ENCODE results near the gene GNAT2. TPM values are rescaled to one million over a fixed set of nuclear protein-coding genes. Genes with fewer than 3 reads are reported as not detected.

GNAT2 gene
- total RNA-seq, 2 donors from 2014 or later = 0.17 to 0.23 TPM

DNA sequence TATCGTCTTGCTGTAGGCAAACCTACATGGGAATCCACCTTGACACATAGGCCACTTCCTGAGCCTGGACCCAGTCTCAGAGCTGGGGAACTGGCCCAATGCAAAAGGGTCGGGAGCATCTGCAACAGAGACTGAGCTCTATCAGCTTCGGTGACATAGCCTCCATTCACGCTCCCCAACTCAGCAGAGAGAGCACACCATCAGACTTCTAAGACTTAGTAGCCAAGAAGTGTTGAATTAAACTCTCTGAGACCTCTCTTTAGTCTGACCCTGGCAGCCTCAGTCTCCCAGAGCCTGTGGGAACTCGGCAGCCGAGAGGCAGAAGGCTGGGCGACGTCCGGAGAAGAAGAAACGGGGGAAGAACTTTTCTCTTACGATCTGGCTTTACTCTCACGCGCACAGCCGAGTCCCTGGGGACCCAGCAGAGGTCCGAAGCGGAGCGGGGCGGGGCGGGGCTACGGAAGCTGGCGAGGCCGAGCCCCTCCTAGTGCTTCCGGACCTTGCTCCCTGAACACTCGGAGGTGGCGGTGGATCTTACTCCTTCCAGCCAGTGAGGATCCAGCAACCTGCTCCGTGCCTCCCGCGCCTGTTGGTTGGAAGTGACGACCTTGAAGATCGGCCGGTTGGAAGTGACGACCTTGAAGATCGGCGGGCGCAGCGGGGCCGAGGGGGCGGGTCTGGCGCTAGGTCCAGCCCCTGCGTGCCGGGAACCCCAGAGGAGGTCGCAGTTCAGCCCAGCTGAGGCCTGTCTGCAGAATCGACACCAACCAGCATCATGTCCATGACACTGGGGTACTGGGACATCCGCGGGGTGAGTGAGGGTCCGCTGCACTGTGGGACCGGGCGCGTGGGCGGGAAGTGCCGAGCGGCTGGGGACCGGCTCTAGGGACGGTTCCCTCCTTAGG is 36.5 kb upstream of the GNAT2 start, which contains the start of gene GSTM4:
Gene GSTM4 (plus strand): TSS at position 485 of the 905 bp plus-strand sequence. CDS start 291 bp downstream, at position 776.
- peak; percentile 95 to 97 for ATAC-seq (replicated peaks in 1 of 2)
- Mint-ChIP-seq H3K9me3 (no peaks in the 10 kb centered on the region), H3K4me3 (peak within 1 kb of the TSS; percentile 92 to 96), H3K36me3 (ENCODE audit: insufficient read depth in 2 of 2) (no peaks in the 10 kb centered on the region), H3K27me3 (ENCODE audit: low read depth) (peaks cover 16% of the 10 kb centered on the region), H3K4me1 (ENCODE audit: low read depth) (peaks cover 17% of the 10 kb centered on the region), H3K27ac (peak within 1 kb of the TSS; percentile 81)
- peak; percentile 80 for DNase-seq

DNA sequence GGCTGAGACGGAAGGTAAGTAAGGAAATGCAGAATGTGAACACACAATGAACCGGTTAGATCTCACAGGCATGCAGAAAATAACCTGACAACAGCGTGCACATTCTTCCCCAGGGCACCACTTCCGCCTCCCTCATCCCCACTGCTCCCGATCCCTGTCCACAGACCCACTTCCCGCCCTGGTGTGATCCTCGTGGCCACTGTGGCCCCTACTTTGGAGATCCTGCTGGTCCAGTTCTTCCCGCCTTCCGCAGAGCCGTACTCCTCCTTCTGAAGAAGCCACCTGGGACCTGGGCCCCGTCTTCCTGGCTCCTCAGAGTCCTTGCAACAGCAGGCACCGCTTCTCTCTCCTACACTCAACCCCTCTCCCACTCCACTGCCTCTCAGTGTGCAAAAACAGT is 35.1 kb upstream of the GNAT2 start:
- no peak for ATAC-seq (replicated peaks in 1 of 2)
- Mint-ChIP-seq H3K4me3 (peak overlapping the region in 1 of 2 donors; percentile 21), H3K27ac (no peak overlapping the region)

DNA sequence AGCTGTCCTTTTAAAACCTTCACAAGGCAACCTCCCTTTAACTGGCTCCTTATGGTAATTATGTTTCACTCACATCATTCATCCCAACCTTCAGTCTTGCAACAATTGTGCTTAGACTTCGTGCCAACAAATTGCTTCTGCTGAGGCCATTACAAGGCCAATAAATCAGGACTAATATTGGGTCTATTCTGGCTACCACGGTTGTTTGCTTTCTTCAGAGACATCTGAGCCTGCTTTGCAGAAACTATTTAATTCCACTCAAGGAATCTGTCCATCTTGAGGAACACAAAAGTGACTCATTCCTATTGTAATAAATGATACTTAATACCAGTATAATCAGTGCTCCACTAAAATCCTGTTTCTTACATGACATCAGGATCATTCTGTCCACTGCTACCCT is 33.9 kb upstream of the GNAT2 start:
- Mint-ChIP-seq H3K4me3 (no peak overlapping the region), H3K9me3 (no peaks in the 10 kb centered on the region), H3K36me3 (ENCODE audit: insufficient read depth in 2 of 2) (no peaks in the 10 kb centered on the region), H3K4me1 (ENCODE audit: low read depth) (peaks cover 17% of the 10 kb centered on the region), H3K27me3 (ENCODE audit: low read depth) (peaks cover 16% of the 10 kb centered on the region), H3K27ac (peak overlapping the region; percentile 56)
- no peak for DNase-seq
- ATAC-seq (replicated peaks in 1 of 2) = no peak

More for the DNA sequence above, 35.1 kb upstream of the GNAT2 start:
- H3K9me3 Mint-ChIP-seq = no peaks in the 10 kb centered on the region
- peaks cover 17% of the 10 kb centered on the region for H3K4me1 Mint-ChIP-seq (ENCODE audit: low read depth)
- H3K27me3 Mint-ChIP-seq (ENCODE audit: low read depth) = peaks cover 16% of the 10 kb centered on the region
- DNase-seq = no peak
- H3K36me3 Mint-ChIP-seq (ENCODE audit: insufficient read depth in 2 of 2) = no peaks in the 10 kb centered on the region

DNA sequence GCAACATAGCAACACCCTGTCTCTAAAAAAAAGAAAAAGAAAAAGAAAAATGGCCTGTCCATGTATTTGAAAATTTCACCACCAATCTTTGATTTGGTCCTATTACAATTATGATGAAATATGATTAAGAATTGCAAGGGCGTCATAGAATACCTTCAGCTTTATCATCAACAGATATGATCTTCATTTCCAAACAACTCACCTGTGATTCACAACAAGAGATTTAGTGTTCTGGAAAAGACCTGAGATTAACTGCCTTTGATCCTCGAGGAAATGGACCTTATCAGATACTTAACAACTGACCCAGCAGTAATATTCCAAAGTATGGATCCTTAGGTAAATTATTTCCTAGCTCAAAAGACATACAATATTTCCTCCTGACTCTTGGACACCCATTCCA is 33.0 kb upstream of the GNAT2 start:
- ATAC-seq (replicated peaks in 1 of 2) = no peak
- Mint-ChIP-seq H3K9me3 (no peaks in the 10 kb centered on the region), H3K27me3 (ENCODE audit: low read depth) (peaks cover 16% of the 10 kb centered on the region), H3K36me3 (ENCODE audit: insufficient read depth in 2 of 2) (no peaks in the 10 kb centered on the region), H3K4me3 (no peak overlapping the region), H3K4me1 (ENCODE audit: low read depth) (peaks cover 17% of the 10 kb centered on the region), H3K27ac (no peak overlapping the region)
- DNase-seq = no peak

- ATAC-seq (replicated peaks in 1 of 2) = no peak
- Mint-ChIP-seq H3K27ac (no peak overlapping the region), H3K27me3 (ENCODE audit: low read depth) (peaks cover 16% of the 10 kb centered on the region), H3K9me3 (no peaks in the 10 kb centered on the region), H3K4me3 (no peak overlapping the region), H3K36me3 (ENCODE audit: insufficient read depth in 2 of 2) (no peaks in the 10 kb centered on the region), H3K4me1 (ENCODE audit: low read depth) (peaks cover 11% of the 10 kb centered on the region)
- no peak for DNase-seq
These were observed 31.2 kb upstream of the GNAT2 start for GRCh38 chr1:109650609-109651008.

GRCh38 chr1:109649491-109649914 is 30.1 kb upstream of the GNAT2 start:
- ATAC-seq (replicated peaks in 1 of 2) = no peak
- Mint-ChIP-seq H3K27me3 (ENCODE audit: low read depth) (peaks cover 10% of the 10 kb centered on the region), H3K9me3 (no peaks in the 10 kb centered on the region), H3K36me3 (ENCODE audit: insufficient read depth in 2 of 2) (no peaks in the 10 kb centered on the region), H3K27ac (no peak overlapping the region), H3K4me1 (ENCODE audit: low read depth) (no peaks in the 10 kb centered on the region), H3K4me3 (peak overlapping the region in 1 of 2 donors; percentile 59)
- no peak for DNase-seq

DNA sequence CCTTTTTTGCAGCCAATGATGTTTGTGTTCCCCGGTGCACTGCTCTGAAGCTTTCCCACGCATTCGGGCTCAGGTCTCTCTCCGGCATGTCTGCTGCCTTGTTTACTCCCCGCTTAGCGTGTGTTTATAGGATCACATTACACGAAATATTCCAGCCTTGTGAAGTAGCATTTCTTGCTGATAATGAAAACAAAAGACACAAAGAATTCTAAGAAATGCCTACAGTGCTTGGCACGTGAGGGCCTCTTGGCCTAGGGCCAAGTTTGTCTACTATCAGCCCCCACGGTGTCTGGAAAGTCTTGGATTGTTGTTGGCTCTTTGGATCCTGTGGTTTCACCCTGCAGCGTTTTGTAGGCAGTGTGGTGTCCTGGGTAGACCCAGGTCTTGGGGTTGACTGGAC is 25.3 kb upstream of the GNAT2 start:
- H3K4me3 Mint-ChIP-seq = no peak overlapping the region
- no peaks in the 10 kb centered on the region for H3K36me3 Mint-ChIP-seq (ENCODE audit: insufficient read depth in 2 of 2)
- no peak overlapping the region for H3K27ac Mint-ChIP-seq
- DNase-seq (no peak), ATAC-seq (replicated peaks in 1 of 2) (no peak)
- no peaks in the 10 kb centered on the region for H3K27me3 Mint-ChIP-seq (ENCODE audit: low read depth)
- H3K4me1 Mint-ChIP-seq (ENCODE audit: low read depth) = peaks cover 21% of the 10 kb centered on the region
- H3K9me3 Mint-ChIP-seq = no peaks in the 10 kb centered on the region

DNA sequence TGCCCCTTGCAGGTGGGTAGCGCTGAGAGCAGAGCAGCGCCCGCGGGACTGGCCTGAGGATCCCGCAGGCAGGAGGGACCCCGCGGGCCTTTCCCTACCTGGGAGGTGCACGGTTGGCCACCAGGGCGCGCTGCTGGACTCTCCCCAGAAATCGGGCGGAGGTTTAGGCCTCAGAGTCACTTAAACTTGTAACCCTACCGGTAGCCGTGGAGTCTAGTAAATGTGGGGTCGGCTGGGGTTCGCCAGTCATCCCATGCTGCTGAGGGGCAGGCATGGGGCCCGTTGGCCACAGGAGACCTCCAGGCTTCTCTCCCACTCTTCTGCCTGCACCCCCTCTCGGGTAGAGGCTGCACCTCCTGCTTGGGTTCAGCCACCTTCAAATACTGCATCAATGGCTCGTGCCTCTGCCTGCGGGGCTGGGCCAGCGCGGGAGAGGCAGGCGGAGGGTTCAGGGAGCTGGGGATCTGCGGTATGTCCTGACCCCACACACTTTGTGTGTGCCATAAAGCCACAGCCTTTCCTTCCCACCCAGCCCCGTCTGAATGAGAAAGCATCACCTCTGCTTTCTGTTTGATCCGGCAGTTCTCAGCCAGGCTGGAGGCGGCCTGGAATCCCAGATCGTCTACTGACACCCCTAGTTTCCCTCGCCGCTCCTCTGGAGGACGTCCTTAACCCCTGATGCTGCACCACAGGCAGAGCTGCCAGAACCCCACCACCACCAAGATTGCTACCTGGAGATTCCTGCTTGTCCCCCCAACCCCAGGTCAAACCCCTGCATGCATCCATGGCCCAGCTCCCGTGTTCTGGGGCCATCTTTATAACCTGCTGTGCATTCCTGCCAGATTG is 24.2 kb upstream of the GNAT2 start:
- ATAC-seq (replicated peaks in 1 of 2) (peak; percentile 96 to 97), DNase-seq (peak; percentile 92 to 95)
- Mint-ChIP-seq H3K36me3 (ENCODE audit: insufficient read depth in 2 of 2) (no peaks in the 10 kb centered on the region), H3K27me3 (ENCODE audit: low read depth) (no peaks in the 10 kb centered on the region), H3K27ac (no peak overlapping the region), H3K9me3 (no peaks in the 10 kb centered on the region), H3K4me3 (no peak overlapping the region), H3K4me1 (ENCODE audit: low read depth) (peaks cover 21% of the 10 kb centered on the region)

DNA sequence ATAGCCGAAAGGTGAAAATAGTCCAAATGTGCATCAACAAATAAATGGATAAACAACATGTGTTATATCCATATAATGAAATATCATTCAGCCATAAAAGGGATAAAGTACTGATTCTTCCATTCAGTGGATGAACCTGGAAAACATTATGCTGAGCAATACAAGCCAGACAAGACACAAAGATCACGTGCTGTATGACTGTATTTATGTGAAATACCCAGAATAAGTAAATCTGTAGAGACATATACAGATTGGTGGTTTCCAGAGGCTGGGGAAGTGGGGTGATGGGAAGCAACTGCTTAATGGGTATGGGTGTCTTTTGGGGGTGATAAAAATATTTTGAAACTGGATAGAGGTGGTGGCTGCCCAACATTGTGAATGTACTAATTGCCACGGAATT is 23.2 kb upstream of the GNAT2 start:
- ATAC-seq (replicated peaks in 1 of 2) (no peak), DNase-seq (no peak)
- Mint-ChIP-seq H3K27ac (no peak overlapping the region), H3K4me1 (ENCODE audit: low read depth) (peaks cover 21% of the 10 kb centered on the region), H3K36me3 (ENCODE audit: insufficient read depth in 2 of 2) (no peaks in the 10 kb centered on the region), H3K4me3 (no peak overlapping the region), H3K9me3 (no peaks in the 10 kb centered on the region), H3K27me3 (ENCODE audit: low read depth) (no peaks in the 10 kb centered on the region)

GRCh38 chr1:109641861-109642260 is 22.4 kb upstream of the GNAT2 start:
- ATAC-seq (replicated peaks in 1 of 2) = no peak
- no peaks in the 10 kb centered on the region for H3K36me3 Mint-ChIP-seq (ENCODE audit: insufficient read depth in 2 of 2)
- H3K4me3 Mint-ChIP-seq = no peak overlapping the region
- H3K27me3 Mint-ChIP-seq (ENCODE audit: low read depth) = no peaks in the 10 kb centered on the region
- DNase-seq = no peak
- H3K27ac Mint-ChIP-seq = no peak overlapping the region
- H3K9me3 Mint-ChIP-seq = no peaks in the 10 kb centered on the region
- H3K4me1 Mint-ChIP-seq (ENCODE audit: low read depth) = peaks cover 21% of the 10 kb centered on the region

GRCh38 chr1:109641078-109641740 is 21.8 kb upstream of the GNAT2 start:
- Mint-ChIP-seq H3K36me3 (ENCODE audit: insufficient read depth in 2 of 2) (no peaks in the 10 kb centered on the region), H3K27ac (no peak overlapping the region), H3K27me3 (ENCODE audit: low read depth) (no peaks in the 10 kb centered on the region), H3K4me3 (no peak overlapping the region), H3K4me1 (ENCODE audit: low read depth) (peaks cover 21% of the 10 kb centered on the region), H3K9me3 (no peaks in the 10 kb centered on the region)
- no peak for ATAC-seq (replicated peaks in 1 of 2)
- DNase-seq = no peak

DNA sequence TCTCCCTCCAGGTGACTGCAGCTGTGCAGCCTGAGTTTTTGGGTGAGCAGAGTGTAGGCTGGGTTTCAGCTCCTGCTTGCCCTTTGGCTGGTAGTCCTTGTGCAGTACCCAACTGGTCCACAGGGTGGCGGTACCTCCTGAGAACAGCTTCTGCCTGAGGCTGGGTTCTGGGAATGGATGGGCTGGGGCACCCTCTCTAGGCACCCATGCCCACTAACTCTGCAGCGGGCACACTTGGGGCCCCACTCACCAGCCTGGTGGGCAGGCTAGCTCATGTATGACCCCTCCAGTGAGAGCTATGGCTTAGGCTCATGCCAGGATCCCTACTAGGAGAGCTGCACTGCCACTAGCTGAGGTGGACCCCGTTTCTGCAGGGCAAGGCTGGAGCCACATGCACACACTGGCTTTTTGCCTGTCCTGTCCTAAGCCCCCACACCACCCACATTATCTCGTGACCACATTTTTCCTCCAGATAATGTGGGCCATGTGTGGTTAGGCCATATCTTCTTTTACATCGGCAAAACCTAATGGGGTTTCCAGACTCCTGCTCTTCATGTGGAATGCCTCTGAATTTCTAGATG is 21.0 kb upstream of the GNAT2 start:
- ATAC-seq (replicated peaks in 1 of 2) = peak; percentile 68 to 69
- peak; percentile 89 to 92 for DNase-seq
- Mint-ChIP-seq H3K4me1 (ENCODE audit: low read depth) (peaks cover 26% of the 10 kb centered on the region), H3K27me3 (ENCODE audit: low read depth) (no peaks in the 10 kb centered on the region), H3K4me3 (peak overlapping the region in 1 of 2 donors; percentile 31), H3K27ac (no peak overlapping the region), H3K9me3 (no peaks in the 10 kb centered on the region), H3K36me3 (ENCODE audit: insufficient read depth in 2 of 2) (no peaks in the 10 kb centered on the region)

Data from activated T-cell treated with anti-CD3 and anti-CD28 coated beads, Interleukin-2, amount 50 U/mL, for 72 hours (primary cell).